RPMI7951 (cell line): ENCODE results near the gene FAM234A. TPM values are rescaled to one million over a fixed set of nuclear protein-coding genes. Genes with fewer than 3 reads are reported as not detected.

ENCODE experiments used
- DNase-seq: peaks from one replicate; pipeline ENCODE4 v3.0.0-alpha.2; 2012; ENCODE audit warnings: low read depth
- total RNA-seq: library from RNA; depleted of rRNA; stranded (reverse); fragments of >200 nt; shearing (Covaris generic); gene quantifications from 2 replicates; pipeline ENCODE4 v1.2.3, GENCODE V29; 2014

FAM234A gene
- total RNA-seq, 1 experiment from 2014 or later = 38.1 TPM

DNA sequence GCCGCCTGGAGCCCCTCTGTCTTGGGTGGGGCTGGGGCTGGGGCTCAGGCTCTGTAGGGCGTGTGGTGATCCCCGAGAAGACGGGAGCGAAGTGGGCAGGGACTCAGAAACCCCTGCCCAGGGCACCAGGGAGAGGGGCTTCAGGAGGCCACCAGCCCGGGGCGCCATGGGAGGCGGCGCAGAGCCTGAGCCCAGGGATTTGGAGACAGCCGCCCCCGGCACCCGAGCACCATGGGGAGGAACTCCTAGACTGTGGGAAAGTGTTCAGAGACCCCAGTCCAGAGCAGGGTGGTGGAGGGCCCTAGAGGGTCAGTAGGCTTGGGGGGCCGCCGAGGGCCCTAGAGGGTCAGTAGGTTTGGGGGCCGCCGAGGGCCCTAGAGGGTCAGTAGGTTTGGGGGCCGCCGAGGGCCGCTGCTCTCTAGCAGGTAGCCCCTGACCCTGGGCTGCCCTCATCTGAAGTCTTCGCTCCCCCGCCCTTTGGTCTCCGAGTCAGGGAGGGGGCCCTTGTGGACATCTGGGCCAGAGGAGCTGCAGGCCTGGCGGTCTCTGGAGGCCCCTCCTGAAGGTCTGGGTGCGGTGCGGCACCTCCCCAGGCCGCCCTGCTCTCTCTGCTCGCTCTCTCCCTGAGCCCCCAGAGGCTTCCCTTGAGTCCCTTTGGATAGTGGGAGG, 46.5 kb downstream of the FAM234A start:
- DNase-seq = no peak

DNA sequence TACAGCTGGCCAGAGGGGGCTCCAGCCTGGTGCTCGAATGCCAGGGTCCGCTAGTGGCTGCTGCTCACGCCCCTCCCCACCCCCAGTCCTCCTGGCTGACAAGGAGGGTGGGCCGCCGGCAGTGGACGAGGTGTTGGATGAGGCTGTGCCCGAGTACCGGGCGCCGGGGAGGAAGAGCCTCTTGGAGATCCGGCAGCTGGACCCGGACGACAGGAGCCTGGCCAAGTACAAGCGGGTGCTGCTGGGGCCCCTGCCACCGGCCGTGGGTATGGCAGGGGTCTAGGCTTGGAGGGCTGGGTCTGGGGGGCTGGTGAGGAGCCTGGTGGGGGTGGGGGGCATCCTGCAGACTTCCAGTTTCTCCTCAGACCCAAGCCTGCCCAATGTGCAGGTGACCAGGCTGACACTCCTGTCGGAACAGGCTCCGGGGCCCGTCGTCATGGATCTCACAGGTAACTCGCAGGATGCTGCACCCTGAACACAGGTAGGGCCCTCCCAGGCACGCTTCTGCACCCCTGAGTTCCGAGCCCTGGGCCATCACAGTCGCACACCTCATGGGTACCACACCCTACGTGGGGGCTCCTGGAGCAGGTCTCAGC, 47.1 kb downstream of the FAM234A start:
- DNase-seq = no peak

DNA sequence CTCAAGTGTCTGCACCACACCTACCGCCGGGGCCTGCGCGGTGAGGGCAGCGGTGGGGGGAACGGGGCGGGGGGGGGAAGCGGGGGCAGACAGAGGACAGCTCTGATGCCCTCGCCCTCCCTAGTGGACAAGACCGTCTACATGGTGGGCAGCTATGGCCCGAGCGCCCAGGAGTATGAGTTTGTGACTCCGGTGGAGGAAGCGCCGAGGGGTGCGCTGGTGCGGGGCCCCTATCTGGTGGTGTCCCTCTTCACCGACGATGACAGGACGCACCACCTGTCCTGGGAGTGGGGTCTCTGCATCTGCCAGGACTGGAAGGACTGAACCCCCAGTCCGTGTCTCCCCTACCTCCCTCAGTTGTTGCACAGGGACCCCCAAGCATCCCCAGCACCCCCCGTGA, 47.9 kb downstream of the FAM234A start:
- DNase-seq = no peak

DNA sequence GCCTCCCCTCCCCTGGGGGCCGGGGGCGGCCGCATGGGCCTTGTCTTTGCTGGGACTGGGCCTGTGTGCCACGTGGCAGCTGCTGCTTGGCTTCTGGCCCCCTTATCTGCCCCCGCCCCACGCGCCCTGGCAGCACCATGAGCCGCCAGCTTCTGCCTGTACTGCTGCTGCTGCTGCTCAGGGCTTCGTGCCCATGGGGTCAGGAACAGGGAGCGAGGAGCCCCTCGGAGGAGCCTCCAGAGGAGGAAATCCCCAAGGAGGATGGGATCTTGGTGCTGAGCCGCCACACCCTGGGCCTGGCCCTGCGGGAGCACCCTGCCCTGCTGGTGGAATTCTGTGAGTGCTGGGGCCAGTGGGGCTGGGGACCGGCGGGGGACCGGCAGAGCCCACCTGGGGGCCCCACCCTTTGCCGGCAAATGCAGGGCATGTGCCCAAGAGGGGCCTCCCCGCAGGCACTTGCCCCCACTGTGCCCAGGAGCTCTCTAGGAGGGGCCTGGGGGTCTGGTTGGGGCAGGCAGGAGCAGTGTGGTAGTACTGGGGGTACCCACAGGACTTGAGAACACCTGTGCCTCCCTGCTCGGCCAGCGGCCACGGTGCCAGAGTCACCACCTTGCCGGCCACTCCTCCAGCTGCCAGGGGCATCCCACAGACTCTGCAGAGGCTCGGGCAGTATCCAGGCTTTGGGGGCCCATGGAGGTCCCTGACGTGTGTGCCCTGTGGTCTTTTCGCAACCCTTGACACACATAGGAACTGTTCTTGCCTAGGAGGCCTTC, 48.6 kb downstream of the FAM234A start, which contains the start of gene PDIA2:
Gene PDIA2, plus strand, starts transcription at position 132 of the 773 bp plus-strand sequence. Its CDS starts 6 bp downstream, at position 138.
- no peak for DNase-seq

DNA sequence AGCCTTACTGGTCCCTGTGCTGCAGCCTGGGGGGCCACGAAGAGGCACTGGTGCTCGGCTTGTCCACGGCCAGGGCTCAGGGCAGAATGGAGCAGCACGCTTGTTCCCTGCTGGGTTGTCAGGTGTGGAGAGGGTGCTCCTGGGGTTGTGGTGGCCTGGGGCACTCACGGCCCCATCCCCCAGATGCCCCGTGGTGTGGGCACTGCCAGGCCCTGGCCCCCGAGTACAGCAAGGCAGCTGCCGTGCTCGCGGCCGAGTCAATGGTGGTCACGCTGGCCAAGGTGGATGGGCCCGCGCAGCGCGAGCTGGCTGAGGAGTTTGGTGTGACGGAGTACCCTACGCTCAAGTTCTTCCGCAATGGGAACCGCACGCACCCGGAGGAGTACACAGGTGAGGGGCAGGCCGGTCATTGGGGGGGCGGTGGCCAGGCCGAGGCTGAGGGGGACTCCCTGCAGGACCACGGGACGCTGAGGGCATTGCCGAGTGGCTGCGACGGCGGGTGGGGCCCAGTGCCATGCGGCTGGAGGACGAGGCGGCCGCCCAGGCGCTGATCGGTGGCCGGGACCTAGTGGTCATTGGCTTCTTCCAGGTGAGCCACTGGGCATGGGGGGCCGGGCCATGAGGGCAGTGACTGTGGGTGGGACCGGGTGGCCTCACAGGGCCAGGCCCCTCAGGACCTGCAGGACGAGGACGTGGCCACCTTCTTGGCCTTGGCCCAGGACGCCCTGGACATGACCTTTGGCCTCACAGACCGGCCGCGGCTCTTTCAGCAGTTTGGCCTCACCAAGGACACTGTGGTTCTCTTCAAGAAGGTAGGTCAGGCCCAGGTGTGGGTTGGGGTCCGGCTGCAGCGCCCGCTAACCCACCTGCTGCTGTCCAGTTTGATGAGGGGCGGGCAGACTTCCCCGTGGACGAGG, 49.8 kb downstream of the FAM234A start:
- DNase-seq = no peak

DNA sequence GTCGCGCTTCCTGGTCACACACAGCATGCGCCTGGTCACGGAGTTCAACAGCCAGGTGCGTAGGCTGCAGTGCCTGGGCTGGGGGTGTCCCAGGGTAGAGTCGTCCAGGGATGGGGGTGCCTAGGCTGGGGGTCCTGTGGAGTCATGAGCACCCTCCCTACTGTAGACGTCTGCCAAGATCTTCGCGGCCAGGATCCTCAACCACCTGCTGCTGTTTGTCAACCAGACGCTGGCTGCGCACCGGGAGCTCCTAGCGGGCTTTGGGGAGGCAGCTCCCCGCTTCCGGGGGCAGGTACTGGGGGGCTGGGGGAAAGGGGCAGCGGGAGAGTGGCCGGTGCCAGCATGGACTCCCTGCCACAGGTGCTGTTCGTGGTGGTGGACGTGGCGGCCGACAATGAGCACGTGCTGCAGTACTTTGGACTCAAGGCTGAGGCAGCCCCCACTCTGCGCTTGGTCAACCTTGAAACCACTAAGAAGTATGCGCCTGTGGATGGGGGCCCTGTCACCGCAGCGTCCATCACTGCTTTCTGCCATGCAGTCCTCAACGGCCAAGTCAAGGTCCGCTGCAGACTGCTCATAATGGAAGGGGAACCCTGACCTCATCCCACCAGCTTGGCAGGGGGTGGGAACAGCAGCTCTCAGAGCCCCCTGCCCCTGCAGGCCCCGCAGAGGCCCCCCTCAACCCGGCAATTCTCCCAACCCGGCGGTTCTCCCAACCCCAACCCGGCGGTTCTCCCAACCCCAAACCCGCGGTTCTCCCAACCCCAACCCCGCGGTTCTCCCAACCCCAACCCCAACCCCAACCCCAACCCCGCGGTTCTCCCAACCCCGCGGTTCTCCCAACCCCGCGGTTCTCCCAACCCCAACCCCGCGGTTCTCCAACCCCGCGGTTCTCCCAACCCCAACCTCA, 50.8 kb downstream of the FAM234A start:
- no peak for DNase-seq

DNA sequence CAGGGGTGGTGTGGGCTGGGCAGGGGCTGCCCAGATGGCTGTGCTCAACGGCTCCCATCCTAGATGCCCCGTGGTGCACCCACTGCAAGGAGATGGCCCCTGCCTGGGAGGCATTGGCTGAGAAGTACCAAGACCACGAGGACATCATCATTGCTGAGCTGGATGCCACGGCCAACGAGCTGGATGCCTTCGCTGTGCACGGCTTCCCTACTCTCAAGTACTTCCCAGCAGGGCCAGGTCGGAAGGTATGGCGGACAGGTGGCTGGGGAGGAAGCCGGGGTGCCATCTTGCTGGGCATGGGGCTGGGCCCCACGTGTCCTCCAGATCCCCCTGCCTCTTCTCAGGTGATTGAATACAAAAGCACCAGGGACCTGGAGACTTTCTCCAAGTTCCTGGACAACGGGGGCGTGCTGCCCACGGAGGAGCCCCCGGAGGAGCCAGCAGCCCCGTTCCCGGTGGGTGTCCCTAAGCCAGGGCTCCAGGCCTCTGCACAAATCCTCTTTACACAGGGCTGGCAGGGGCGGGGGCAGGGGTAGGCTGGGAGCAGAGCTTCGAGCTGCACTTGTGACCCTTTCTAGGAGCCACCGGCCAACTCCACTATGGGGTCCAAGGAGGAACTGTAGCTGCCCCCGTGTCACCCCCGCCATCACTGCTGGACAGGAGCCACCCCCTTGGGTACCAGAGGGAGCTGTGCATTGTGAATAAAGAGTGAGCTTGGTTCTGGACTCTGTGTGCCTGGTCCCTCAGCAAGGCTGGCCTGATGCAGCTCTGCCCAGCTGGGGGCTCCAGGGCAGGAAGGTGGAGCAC, 52.1 kb downstream of the FAM234A start:
- no peak for DNase-seq

DNA sequence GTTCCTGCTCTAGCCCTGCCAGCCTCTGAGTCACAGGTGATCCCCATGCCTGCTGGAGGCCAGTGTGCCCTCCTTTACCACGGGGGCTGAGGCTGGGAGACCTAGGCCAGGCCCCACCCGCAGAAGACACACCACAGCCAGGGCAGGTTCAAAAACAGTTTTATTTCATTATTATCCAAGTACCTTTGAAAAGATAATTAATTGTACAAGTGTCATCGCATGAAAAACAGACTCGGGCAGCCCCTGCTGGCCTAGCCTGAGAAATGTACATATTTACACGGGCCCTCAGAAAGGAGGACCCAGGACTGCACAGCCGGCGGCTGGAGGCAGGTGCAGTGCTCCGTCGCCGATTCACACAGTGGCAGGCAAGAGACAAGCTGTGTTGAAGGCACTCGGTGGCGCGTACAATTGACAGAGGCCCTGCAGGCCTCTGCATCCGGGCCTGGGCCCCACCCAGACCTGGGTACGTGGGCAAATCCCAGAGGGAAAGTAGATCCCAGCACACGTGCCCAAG, 52.7 kb downstream of the FAM234A start:
- DNase-seq = no peak

DNA sequence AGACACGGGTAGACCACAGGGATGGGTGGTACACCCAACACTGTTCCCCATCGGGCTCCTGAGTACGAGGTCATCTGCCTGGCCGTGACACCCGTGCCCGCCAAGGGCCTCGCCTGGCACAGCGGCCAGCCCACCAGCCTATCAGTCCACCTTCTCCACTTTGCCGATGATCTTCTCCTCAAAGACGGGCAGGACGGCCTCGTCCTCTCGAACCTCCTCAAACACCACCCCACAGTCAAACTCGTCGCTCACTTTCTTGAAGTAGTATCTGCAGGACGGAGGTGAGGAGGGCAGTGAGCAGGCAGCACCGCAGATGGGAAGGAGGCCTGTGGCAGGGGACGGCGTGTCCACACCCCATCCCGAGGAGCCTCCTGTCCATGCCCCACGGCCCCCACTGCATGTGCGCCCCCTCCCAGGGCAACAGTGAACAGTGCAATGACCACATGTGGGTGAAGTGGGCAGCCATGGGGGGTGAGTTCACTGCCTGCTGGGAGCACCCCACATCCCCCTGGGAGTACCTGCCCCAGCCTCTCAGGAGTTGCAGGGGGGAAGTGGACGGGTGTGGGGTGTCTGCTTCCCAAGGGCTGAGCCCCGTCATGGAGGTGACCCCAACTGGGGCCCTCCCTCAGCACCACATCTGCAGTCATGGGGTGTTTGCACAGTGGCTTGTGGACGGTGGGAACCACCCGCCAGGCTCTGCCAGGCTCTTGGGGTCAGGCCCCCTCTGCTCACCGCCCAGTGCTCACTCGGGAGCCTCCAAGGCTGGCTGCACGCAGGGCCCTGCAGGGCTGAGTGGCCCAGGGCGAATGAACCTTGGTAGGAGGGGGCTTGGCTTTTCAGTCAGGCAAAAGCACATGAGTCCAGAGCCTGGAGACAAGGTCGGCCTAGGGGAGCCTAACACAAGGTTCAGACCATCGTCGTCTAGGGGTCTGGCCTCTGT, 53.6 kb downstream of the FAM234A start:
- no peak for DNase-seq

DNA sequence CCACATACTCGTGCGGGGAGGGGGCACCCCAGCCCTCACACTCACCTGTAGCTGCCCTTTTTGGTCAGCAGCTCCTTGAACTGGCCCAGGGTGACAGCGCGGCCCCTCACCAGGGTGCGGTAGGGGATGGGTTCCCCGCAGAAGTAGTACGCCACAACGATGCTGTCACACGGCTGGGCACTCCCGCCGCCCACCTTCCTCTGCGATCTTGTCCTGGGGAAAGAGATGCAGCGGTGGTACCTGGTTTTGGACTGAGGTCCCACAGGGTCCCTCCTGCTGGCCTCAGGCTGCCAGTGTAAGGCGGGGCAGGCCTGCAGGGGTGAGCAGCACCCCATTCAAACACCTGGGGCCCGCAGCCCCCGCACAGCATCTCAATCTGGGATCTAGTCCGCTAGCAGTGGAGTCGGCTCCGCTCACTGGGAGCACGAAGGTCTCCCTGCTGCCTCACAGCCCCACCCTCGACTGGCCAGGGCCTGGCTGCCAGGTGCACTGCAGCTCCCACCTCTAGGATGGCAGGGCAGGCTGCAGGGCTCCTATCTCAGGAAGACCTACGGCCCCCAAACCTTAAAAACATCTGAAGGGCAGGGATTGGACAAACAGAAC, 54.9 kb downstream of the FAM234A start:
- DNase-seq = no peak

DNA sequence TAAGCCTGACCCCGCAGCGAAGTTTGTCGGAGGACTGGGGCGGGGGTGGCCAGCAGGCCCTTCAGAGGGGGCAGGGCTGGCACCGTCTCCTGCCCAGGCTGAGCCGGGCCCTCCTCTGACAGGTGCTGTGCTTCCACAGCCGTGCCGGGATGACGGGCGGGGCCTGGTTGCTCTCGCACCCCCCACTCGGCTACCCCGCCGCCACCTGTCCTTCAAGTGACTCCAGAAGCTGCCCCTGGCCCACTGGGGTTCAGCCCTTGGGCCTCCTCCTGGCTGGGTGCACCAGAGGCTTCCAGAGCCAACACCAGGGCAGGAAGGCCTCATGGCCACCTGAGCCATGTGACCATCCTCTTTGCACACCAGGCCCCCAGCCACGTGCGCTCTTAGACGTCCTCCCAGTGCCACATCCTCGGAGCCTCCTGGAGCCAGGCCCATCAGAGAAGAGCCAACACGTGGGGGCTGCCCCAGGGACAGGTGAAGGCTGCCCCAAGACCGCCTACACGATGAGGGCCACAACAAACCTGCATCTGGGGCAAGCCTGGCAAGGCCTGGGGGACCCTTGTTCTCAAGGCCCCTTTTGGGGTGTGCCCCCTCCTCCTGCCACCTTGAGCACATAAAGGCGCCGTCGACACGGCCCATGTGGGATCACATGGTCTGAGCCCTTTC, 55.5 kb downstream of the FAM234A start:
- no peak for DNase-seq

DNA sequence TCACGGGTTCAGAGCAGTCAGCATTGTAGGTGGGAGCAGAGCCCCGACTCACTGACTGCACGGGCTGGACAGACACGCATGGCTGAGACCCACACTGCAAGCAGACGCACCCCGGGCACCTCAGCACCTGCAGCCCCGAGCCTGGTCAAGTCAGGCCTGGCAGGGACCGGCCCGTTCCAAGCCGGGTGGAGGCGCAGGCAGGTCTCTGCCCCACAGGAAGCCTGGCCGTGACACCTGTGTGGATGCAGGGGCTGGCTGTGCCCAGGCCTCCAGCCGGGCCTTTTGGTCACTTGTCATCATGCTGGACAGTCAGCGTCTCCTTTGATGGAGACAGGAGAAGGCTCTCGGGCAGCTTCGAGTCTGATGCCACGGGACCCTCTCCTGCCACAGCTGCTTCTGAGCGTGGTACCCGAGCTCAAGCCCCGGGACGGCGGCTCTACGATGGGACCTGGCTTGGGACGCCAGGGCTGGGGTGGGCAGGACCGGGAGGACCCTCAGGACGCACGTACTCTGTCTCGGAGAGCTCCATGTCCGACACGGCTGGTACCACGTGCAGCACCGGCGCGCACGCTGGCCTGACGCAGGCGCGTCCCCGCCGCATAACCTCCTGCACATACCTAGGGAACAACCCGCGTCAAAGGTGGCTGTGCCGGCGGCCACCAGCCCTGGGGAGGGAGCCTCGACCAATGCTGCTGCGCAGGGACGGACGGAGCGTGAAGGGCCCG, 56.2 kb downstream of the FAM234A start:
- no peak for DNase-seq

DNA sequence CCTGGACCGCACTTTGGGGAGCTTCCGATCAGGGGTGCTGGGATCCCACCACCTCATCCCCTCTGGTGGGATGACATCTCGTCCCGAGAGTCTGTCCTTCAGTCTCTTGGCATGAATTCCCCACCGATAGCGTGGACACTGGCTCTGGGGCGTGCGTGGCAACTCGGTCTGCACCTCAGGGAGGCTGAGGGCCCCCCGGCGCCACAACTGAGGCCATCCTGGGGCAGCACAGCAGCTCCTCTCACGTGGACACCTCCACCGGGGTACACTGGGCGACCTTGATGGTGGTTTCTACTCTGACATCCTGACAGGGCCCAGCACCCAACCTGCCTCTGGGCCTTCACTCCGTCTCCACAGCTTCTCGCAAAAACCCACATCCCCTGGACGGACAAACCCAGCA, 56.9 kb downstream of the FAM234A start:
- no peak for DNase-seq

DNA sequence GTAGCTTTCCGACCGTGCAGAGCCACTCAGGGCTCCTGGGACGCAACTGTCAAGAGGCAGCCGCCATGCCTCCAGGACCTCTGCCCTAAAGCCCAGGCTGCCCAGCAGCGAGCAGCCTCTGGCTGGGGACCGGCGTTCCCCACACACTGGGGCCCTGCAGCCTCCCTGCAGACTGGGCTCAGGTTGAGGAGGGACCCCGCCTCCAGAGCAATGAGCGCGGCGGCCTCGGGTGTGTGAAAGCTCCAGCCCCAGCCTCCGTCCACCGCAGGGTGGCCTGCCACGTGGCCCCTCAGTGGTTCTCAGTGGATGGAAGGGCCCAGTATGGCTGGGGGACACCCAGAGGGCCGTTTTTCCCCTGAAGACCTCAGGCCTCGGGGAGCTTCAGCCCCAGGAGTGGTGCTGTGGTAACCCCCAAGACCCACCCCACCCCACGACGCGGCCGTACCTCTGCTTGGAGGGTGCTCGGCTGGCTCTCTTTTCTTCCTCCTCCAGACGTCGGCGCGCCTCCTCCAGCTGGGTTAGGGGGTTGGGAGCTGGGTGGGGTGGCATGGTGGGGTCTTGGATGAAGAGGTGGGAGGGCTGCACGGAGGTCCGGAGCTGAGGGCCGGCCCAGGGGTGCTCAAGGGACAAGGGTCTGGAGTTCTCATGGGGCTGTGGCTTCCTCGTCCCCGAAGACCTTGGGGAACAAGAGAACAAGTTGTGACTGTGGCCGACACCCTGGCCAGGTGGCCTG, 58.6 kb downstream of the FAM234A start:
- no peak for DNase-seq

DNA sequence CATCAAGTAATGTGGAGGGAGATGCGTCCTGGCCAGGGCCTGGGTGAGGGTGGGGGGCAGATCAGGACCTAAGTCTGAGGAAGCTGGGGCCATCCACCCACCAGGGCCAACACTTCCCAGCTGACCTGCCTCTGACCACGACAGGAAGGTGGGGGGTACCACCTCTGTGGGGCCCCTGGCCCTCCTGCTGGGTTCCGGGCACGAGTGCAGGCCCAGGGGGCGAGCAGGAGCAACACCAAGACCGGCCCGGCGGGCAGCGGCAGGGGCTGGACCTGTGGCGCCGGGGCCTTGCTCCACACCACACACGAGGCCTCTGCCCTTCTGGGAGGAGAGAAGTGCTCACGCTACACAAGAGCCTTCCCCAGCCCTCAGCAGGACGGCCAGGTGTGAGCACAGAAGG, 61.7 kb downstream of the FAM234A start:
- DNase-seq = no peak
